ENCODE data around the gene SERTAD1.

Gene SERTAD1

GRCh38 chr19:40383668-40384248 lies 42.0 kb downstream of the SERTAD1 start:
- intact Hi-C loops (cut with DNase I): no loop called here
- no peak for DNase-seq

DNA sequence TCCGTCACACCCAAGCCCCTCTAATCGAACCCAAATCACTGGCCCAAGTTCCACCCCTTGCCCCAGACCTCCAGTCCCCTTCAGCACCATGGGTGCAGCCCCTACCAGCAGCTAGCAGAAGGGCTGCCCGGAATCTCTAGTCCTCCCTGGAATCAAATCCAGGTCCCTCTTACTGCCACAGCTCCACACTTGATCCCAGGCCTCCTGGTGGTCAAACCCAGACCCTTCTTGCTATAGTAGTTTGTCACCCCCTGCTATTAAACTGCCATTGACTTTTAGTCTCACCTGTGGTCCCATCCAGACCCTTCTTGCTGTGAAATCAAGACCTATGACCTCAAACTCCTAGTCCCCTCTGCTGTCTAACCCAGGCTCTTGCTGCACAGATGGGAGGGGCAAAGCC lies 44.5 kb downstream of the SERTAD1 start:
- intact Hi-C loops (cut with DNase I): no loop called here
- DNase-seq: no peak

DNA sequence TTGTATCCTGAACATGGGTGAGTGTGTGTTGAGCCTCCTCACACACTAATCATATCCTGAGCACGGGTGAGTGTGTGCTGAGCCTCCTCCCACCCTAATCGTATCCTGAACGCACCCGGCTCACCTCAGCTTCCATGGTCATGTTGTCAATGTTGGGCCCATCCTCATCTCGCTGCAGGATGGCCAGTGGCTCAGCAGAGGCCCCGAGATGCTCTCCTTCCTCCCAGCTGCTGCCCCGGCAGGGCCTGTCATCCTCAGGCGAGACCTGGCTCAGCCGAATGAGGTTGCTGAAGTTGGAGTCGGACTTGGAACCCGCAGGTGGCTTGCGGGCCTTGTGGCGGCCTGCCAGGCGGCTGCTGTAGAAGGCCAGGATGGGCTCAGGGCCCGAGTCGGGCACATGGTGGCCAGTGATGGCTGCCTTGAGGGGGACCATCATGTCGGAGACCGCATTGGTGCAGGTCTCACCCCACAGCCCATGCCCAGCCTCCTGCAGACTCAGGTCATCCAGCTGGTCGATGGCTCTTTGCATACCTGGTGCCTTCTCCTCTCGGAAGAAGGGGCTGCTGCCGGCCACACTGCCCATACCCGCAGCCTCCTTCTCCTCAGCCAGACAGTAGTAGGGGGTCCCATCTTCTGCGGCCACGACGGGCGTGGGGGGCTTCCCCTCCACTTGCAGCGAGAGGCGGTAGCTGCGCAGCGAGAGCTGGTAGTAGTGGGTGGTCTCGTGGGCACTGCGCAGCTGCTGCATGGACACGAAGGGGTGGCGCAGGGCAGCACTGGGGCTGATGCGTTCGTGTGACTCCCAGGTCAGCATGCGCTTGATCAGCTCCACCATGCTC lies 45.4 kb downstream of the SERTAD1 start:
- intact Hi-C loops (cut with DNase I): no loop called here

DNA sequence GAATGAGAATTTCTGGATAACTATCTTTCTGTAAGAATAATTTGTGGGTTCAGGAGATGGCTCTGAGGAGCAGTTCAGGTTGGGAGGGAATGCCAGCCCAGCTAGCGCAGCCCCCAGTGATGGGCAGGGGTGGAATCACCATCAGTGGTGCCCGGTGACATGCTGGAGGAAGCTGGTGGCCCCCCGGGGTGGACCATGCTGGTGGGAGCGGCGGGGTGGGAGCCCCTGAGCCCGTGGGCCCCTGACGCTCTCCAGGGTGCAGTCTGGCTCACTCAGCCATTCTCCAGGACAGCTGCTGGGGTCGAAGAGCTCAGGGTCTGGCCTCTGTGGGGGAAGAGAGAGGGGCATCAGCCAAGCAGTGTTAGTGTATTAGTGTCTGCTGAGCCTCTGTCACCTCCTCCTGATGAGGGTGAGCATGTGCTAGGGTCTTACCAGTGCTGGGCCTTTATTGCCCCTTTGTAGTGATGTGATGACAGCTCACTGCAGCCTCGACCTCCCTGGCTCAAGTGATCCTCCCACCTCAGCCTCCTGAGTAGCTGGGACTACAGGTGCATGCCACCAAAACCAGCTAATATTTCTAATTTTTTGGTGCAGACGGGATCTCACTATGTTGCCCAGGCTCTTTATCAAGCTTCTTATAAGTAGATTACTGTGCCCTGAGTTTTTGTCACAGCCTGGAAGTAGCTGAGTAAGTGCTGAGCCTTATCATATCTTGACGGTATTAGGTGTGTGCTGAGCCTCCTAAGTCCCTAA lies 46.2 kb downstream of the SERTAD1 start:
- no peak for DNase-seq
- intact Hi-C loops (cut with DNase I): no loop called here

More for the DNA sequence above, 45.4 kb downstream of the SERTAD1 start:
- DNase-seq: peak in 1 of 10 donors; percentile 82

- DNase-seq: no peak
- intact Hi-C loops (cut with DNase I): no loop called here
Observed at GRCh38 chr19:40378509-40378908, 47.3 kb downstream of the SERTAD1 start.

DNA sequence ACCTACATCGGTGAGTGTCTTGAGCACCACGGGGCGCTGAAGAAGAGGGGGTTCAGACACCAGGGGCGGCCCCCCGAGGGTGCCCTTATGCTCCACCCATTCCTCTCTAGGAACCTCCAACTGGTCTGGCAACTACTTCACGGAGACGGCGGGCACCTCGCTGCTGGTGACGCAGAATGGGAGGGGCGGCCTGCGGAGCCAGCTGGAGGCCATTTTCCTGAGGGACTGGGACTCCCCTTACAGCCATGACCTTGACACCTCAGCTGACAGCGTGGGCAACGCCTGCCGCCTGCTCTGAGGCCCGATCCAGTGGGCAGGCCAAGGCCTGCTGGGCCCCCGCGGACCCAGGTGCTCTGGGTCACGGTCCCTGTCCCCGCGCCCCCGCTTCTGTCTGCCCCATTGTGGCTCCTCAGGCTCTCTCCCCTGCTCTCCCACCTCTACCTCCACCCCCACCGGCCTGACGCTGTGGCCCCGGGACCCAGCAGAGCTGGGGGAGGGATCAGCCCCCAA lies 47.9 kb downstream of the SERTAD1 start:
- intact Hi-C loops (cut with DNase I): no loop called here
- peak in 1 of 10 donors; percentile 77 for DNase-seq

GRCh38 chr19:40376286-40376862 lies 49.4 kb downstream of the SERTAD1 start:
- intact Hi-C loops (cut with DNase I): no loop called here

DNA sequence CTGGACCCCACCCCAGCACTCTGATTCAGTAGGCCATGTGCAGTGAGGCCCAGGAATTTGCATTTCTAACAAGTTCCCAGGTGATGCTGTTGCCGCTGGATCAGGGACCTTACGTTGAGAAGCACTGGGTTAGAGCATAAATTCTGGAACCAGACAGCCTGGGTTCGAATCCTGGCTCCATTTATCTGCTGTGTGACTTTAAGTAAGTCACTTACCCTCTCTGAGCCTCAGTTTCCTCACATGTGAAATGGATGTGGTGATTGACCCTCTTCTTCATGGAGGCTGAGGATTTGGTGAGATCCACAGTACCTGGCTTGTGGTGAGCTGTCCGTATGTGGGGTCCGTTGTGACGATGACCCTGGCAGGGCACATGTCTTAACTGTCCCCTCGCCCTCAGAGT lies 51.7 kb downstream of the SERTAD1 start:
- no peak for DNase-seq
- intact Hi-C loops (cut with DNase I): no loop called here

More at GRCh38 chr19:40376286-40376862, 49.4 kb downstream of the SERTAD1 start:
- DNase-seq: peak in 1 of 10 donors; percentile 81

DNA sequence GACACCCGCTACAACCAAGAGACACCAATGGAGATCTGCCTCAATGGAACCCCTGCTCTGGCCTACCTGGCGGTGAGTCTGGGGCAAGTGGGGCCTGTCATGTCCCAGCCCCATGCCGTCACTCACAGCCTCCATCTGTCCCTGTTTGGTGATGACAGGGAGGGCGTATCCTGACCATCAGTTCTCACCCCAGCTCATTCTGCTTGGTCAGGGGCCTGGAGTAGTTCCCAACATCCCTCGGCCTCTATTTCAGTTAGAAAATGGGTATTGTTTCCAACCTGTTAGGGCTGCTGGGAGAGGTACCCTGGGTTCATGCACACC lies 54.0 kb downstream of the SERTAD1 start:
- intact Hi-C loops (cut with DNase I): no loop called here
- no peak for DNase-seq
